IMR-90 (cell line): ENCODE results near the gene SERPINA3. TPM values are rescaled to one million over a fixed set of nuclear protein-coding genes. Genes with fewer than 3 reads are reported as not detected.

Source experiments
- ATAC-seq: fragments of 200-7000 bp; cut with Tn5 transposase; 2 replicates; pipeline ENCODE4 v1.9.1; 2020; ENCODE audit warnings: low read depth, mild to moderate bottlenecking, moderate library complexity
- BruUV-seq: library from RNA; stranded (reverse); fragments of 400-500 nt; replicated peaks from 2 replicates; lab custom pipeline; 2021; lab: Mats Ljungman, UMichigan
- CTCF ChIA-PET: fragments of 300-600 bp; formaldehyde crosslinking; extraction: SDS; loops from one replicate; lab custom pipeline; 2021; ENCODE audit warnings: antibody characterized with exemption; lab: Yijun Ruan, JAX
- POLR2A ChIA-PET: fragments of 300-600 bp; sonication (Branson Sonifier 250); formaldehyde crosslinking; loops from one replicate; lab custom pipeline; 2022; ENCODE audit warnings: antibody characterized with exemption; ENCODE audit not compliant: unreplicated experiment; lab: Charles Lee
- DNase-seq: peaks from one replicate; pipeline ENCODE4 v3.0.0; 2013
- H2AFZ ChIP-seq: replicated peaks from 2 replicates; pipeline ENCODE3; 2013; ENCODE audit warnings: low read length, mild to moderate bottlenecking; ENCODE audit not compliant: poor library complexity
- H2AK5ac ChIP-seq: 2 replicates; pipeline ENCODE4 v1.6.1; 2013; ENCODE audit warnings: low read depth, low read length, inconsistent platforms
- H2AK9ac ChIP-seq: replicated peaks from 2 replicates; pipeline ENCODE3; 2013; ENCODE audit warnings: mild to moderate bottlenecking, low read depth, low read length, moderate library complexity; ENCODE audit not compliant: poor library complexity
- H2BK120ac ChIP-seq: 2 replicates; pipeline ENCODE4 v1.6.1; 2013; ENCODE audit warnings: low read depth, low read length, inconsistent platforms
- H2BK15ac ChIP-seq: 3 replicates; pipeline ENCODE4 v1.6.1; 2013; ENCODE audit warnings: low read depth, low read length, inconsistent platforms
- H2BK20ac ChIP-seq: 2 replicates; pipeline ENCODE4 v1.6.1; 2013; ENCODE audit warnings: low read depth, mild to moderate bottlenecking, inconsistent platforms, low read length, moderate library complexity
- H2BK5ac ChIP-seq: 2 replicates; pipeline ENCODE4 v1.6.1; 2013; ENCODE audit warnings: mild to moderate bottlenecking, low read depth, low read length, inconsistent platforms; ENCODE audit not compliant: poor library complexity, severe bottlenecking
- H3K14ac ChIP-seq: replicated peaks from 2 replicates; pipeline ENCODE4 v1.6.1; 2013; ENCODE audit warnings: low read depth, low read length, inconsistent platforms
- H3K18ac ChIP-seq: 2 replicates; pipeline ENCODE4 v1.6.1; 2013; ENCODE audit warnings: low read depth, low read length, control low read depth
- H3K23ac ChIP-seq: 2 replicates; pipeline ENCODE4 v1.6.1; 2013; ENCODE audit warnings: low read depth, low read length, inconsistent platforms
- H3K27ac ChIP-seq: 2 replicates; pipeline ENCODE4 v1.5.1; 2013; ENCODE audit warnings: mild to moderate bottlenecking, control low read depth, low read length; ENCODE audit not compliant: insufficient read depth
- H3K27me3 ChIP-seq: 2 replicates; pipeline ENCODE4 v1.6.1; 2013; ENCODE audit warnings: low read length; ENCODE audit not compliant: control insufficient read depth, insufficient read depth
- H3K36me3 ChIP-seq: 2 replicates; pipeline ENCODE4 v1.6.1; 2013; ENCODE audit warnings: low read length, mixed read lengths; ENCODE audit not compliant: control insufficient read depth, insufficient read depth
- H3K4ac ChIP-seq: 2 replicates; pipeline ENCODE4 v1.6.1; 2013; ENCODE audit warnings: low read depth, low read length, inconsistent platforms
- H3K4me1 ChIP-seq: 2 replicates; pipeline ENCODE4 v1.6.1; 2013; ENCODE audit warnings: low read length, mixed read lengths; ENCODE audit not compliant: control insufficient read depth, insufficient read depth
- H3K4me2 ChIP-seq: 2 replicates; pipeline ENCODE4 v1.6.1; 2013; ENCODE audit warnings: low read depth, mild to moderate bottlenecking, control low read depth, low read length, moderate library complexity
- H3K4me3 ChIP-seq: 2 replicates; pipeline ENCODE4 v1.5.1; 2013; ENCODE audit warnings: low read depth, mild to moderate bottlenecking, control low read depth, low read length, moderate library complexity; ENCODE audit not compliant: insufficient read depth
- H3K56ac ChIP-seq: 2 replicates; pipeline ENCODE4 v1.6.1; 2013; ENCODE audit warnings: low read length, inconsistent platforms; ENCODE audit not compliant: insufficient read depth; ENCODE audit errors: extremely low read depth
- H3K79me1 ChIP-seq, 2 experiments: 2 replicates each; pipeline ENCODE4 v1.6.1; 2013; ENCODE audit warnings: low read length in 2 of 2, inconsistent platforms in 1 of 2, low read depth in 1 of 2
- H3K9ac ChIP-seq: 2 replicates; pipeline ENCODE4 v1.6.1; 2013; ENCODE audit warnings: low read depth, low read length, control low read depth
- H3K9me1 ChIP-seq: 2 replicates; pipeline ENCODE4 v1.6.1; 2013; ENCODE audit warnings: low read length, inconsistent platforms; ENCODE audit not compliant: insufficient read depth
- H3K9me3 ChIP-seq: 2 replicates; pipeline ENCODE4 v1.6.1; 2013; ENCODE audit warnings: low read length; ENCODE audit not compliant: control insufficient read depth, insufficient read depth
- H4K20me1 ChIP-seq: 2 replicates; pipeline ENCODE4 v1.6.1; 2013; ENCODE audit warnings: low read length, inconsistent platforms; ENCODE audit not compliant: insufficient read depth
- H4K5ac ChIP-seq: 2 replicates; pipeline ENCODE4 v1.6.1; 2013; ENCODE audit warnings: mild to moderate bottlenecking, low read depth, low read length, control low read depth
- H4K8ac ChIP-seq, 2 experiments: 2 replicates each; pipeline ENCODE4 v1.6.1; 2013; ENCODE audit warnings: low read depth in 2 of 2, low read length in 2 of 2, control low read depth in 1 of 2, inconsistent platforms in 1 of 2
- H4K91ac ChIP-seq: 2 replicates; pipeline ENCODE4 v1.6.1; 2013; ENCODE audit warnings: low read depth, low read length, inconsistent platforms; ENCODE audit not compliant: insufficient read depth
- CEBPB ChIP-seq: IDR thresholded peaks from 2 replicates; pipeline ENCODE4 v1.6.1; 2012; ENCODE audit warnings: low read depth, low read length, improper control_type of control experiment
- CHD1 ChIP-seq: IDR thresholded peaks from 2 replicates; pipeline ENCODE4 v1.6.1; 2012; ENCODE audit warnings: low read depth, low read length, improper control_type of control experiment
- ELK1 ChIP-seq: fragments of 150-350 bp; IDR thresholded peaks from 2 replicates; pipeline ENCODE4 v1.6.1; 2016; ENCODE audit warnings: low read depth, mild to moderate bottlenecking, low read length, moderate library complexity, borderline replicate concordance
- FOS ChIP-seq: fragments of 150-350 bp; IDR thresholded peaks from 2 replicates; pipeline ENCODE4 v1.6.1; 2016; ENCODE audit warnings: low read depth, low read length
- MAFK ChIP-seq: IDR thresholded peaks from 2 replicates; pipeline ENCODE4 v1.6.1; 2012; ENCODE audit warnings: low read depth, low read length, improper control_type of control experiment
- POLR2A ChIP-seq: IDR thresholded peaks from 2 replicates; pipeline ENCODE4 v1.6.1; 2012; ENCODE audit warnings: mild to moderate bottlenecking, low read depth, low read length
- RAD21 ChIP-seq: IDR thresholded peaks from 2 replicates; pipeline ENCODE4 v1.6.1; 2012; ENCODE audit warnings: low read length, improper control_type of control experiment
- RCOR1 ChIP-seq: IDR thresholded peaks from 2 replicates; pipeline ENCODE4 v1.6.1; 2012; ENCODE audit warnings: mild to moderate bottlenecking, low read length, improper control_type of control experiment; ENCODE audit not compliant: insufficient replicate concordance
- USF2 ChIP-seq: fragments of 150-350 bp; IDR thresholded peaks from 2 replicates; pipeline ENCODE4 v1.6.1; 2017; ENCODE audit warnings: mild to moderate bottlenecking, antibody characterized with exemption, low read length, low read depth
- WGBS, 2 experiments: methylation state at CpG; one replicate each; pipeline versions ENCODE4 v1.1.5 to v1.1.7; 2013; ENCODE audit warnings: missing lambda C conversion rate in 2 of 2; ENCODE audit not compliant: insufficient read length in 1 of 2; ENCODE audit errors: extremely low coverage in 2 of 2; 5-methylcytosine and 5-hydroxymethylcytosine counted together
- dilution Hi-C: fragments of 300-500 bp; cut with HindIII; formaldehyde crosslinking; loops from one replicate; pipeline ENCODE4 v1.14.3; 2018; ENCODE audit warnings: low sequenced_read_pairs; ENCODE audit not compliant: unreplicated experiment
- in situ Hi-C: fragments of 300-500 bp; cut with MboI; formaldehyde crosslinking; loops from 3 replicates; pipeline ENCODE4 v1.14.3; 2019; ENCODE audit warnings: low sequenced_read_pairs, inconsistent platforms, mixed read lengths
- intact Hi-C: fragments of 100-400 bp; cut with micrococcal nuclease; formaldehyde crosslinking; loops from 2 replicates; pipeline ENCODE4 v1.10.0; 2022
- polyA plus RNA-seq, 3 experiments: library from polyadenylated mRNA; depleted of rRNA; stranded (reverse); fragments of >200 nt; gene quantifications; 2 replicates each; pipeline ENCODE4 v1.2.3, GENCODE V29; 2012; ENCODE audit warnings: low replicate concordance in 1 of 3
- total RNA-seq: library from RNA; depleted of rRNA; stranded (reverse); fragments of >200 nt; gene quantifications from 2 replicates; pipeline ENCODE4 v1.2.3, GENCODE V29; 2012
- TF ChIP-seq, protein P1 (sequence below): conservative IDR thresholded peaks from 2 replicates; pipeline ENCODE4 v1.5.1; 2012; ENCODE audit warnings: mild to moderate bottlenecking, low read depth, low read length, improper control_type of control experiment

The SERPINA3 gene
- total and polyA plus RNA-seq, 2 of the 4 experiments (the other 2 are of a cell fraction): 0.36 to 0.48 TPM

- Histone ChIP-seq H2BK15ac (no peak overlapping the region), H4K5ac (no peak overlapping the region), H2AK9ac (no peak overlapping the region), H3K23ac (no peak overlapping the region), H3K4me2 (no peak overlapping the region), H2BK20ac (no peak overlapping the region), H3K4me1 (no peaks in the 10 kb centered on the region), H4K8ac (no peak overlapping the region), H2AK5ac (no peak overlapping the region), H3K36me3 (no peaks in the 10 kb centered on the region), H3K79me1 (no peaks in the 10 kb centered on the region), H3K27me3 (no peaks in the 10 kb centered on the region; the same call in 1 of the 2 replicates), H2BK120ac (no peak overlapping the region), H3K9me3 (peaks cover 2% of the 10 kb centered on the region; the same call in 1 of the 2 replicates), H4K91ac (no peak overlapping the region), H3K18ac (no peak overlapping the region), H2AFZ (no peak overlapping the region), H3K4ac (no peak overlapping the region), H3K4me3 (no peak overlapping the region), H2BK5ac (no peak overlapping the region), H3K9ac (no peak overlapping the region), H4K20me1 (no peaks in the 10 kb centered on the region), H3K56ac (no peak overlapping the region), H3K14ac (no peak overlapping the region), H3K27ac (no peak overlapping the region), H3K9me1 (no peaks in the 10 kb centered on the region)
- dilution Hi-C loops (no loop called here), intact Hi-C loops (no loop called here), in situ Hi-C loops (no loop called here)
- ChIA-PET POLR2A (no interaction called here), CTCF (interaction anchor here (0.5 kb wide), 1 partner anchor 770 kb away, joined by 3 read pairs; no protein-coding TSS in a partner anchor)
- no CpG with 5 or more reads among the region's 9 CpGs for WGBS, 2 experiments
- DNase-seq (no peak), ATAC-seq (no peak)
- BruUV-seq: no TSS peak
- TF ChIP-seq CHD1 (no peak), USF2 (no peak), FOS (no peak), ELK1 (no peak), RCOR1 (no peak), POLR2A (no peak), RAD21 (no peak), CEBPB (no peak), MAFK (no peak)
- TF ChIP-seq, protein P1, sequence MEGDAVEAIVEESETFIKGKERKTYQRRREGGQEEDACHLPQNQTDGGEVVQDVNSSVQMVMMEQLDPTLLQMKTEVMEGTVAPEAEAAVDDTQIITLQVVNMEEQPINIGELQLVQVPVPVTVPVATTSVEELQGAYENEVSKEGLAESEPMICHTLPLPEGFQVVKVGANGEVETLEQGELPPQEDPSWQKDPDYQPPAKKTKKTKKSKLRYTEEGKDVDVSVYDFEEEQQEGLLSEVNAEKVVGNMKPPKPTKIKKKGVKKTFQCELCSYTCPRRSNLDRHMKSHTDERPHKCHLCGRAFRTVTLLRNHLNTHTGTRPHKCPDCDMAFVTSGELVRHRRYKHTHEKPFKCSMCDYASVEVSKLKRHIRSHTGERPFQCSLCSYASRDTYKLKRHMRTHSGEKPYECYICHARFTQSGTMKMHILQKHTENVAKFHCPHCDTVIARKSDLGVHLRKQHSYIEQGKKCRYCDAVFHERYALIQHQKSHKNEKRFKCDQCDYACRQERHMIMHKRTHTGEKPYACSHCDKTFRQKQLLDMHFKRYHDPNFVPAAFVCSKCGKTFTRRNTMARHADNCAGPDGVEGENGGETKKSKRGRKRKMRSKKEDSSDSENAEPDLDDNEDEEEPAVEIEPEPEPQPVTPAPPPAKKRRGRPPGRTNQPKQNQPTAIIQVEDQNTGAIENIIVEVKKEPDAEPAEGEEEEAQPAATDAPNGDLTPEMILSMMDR: no peak
These were observed 44.0 kb upstream of the SERPINA3 start for GRCh38 chr14:94568186-94568585.
